Stimulated activated CD4-positive, alpha-beta T cell treated with anti-CD3 and anti-CD28 coated beads, Interleukin-1b, Interleukin-23, amount 100 ng/mL, for 4 hours (primary cell): Measurements from ENCODE around the gene ERBB4.
"Not testable (repeated sequence)": the region's sequence is repeated elsewhere in the genome, so short reads cannot be mapped to it uniquely, and the experiment has no call there.

Experiments
- DNase-seq, 2 donors: peaks; one replicate each; pipeline ENCODE4 v3.0.0-alpha.2; 2020; ENCODE audit warnings: low read depth in 2 of 2

ERBB4 gene

GRCh38 chr2:212528106-212528856, 10.3 kb downstream of the ERBB4 start:
- no peak for DNase-seq

GRCh38 chr2:212526059-212526458, 12.5 kb downstream of the ERBB4 start:
- no peak for DNase-seq

- no peak for DNase-seq
Observed at GRCh38 chr2:212523756-212524155, 14.8 kb downstream of the ERBB4 start.

- no peak for DNase-seq
Observed at GRCh38 chr2:212520340-212520739, 18.3 kb downstream of the ERBB4 start.

- DNase-seq = no peak
Observed at GRCh38 chr2:212517693-212518092, 20.9 kb downstream of the ERBB4 start.

GRCh38 chr2:212505586-212505985, 33.0 kb downstream of the ERBB4 start:
- DNase-seq = no peak

GRCh38 chr2:212495046-212495445, 43.6 kb downstream of the ERBB4 start:
- DNase-seq = no peak

GRCh38 chr2:212494418-212495020, 44.1 kb downstream of the ERBB4 start:
- no peak for DNase-seq

GRCh38 chr2:212489719-212490346, 48.8 kb downstream of the ERBB4 start:
- DNase-seq = no peak

GRCh38 chr2:212488611-212489010, 50.0 kb downstream of the ERBB4 start:
- no peak for DNase-seq

GRCh38 chr2:212484563-212485080, 54.0 kb downstream of the ERBB4 start:
- no peak for DNase-seq

GRCh38 chr2:212480447-212480846, 58.2 kb downstream of the ERBB4 start:
- no peak for DNase-seq

GRCh38 chr2:212477571-212477970, 61.0 kb downstream of the ERBB4 start:
- DNase-seq = no peak

- no peak for DNase-seq
Observed at GRCh38 chr2:212473211-212473610, 65.4 kb downstream of the ERBB4 start.

GRCh38 chr2:212467551-212467950, 71.1 kb downstream of the ERBB4 start:
- not testable (repeated sequence) for DNase-seq

GRCh38 chr2:212465456-212465855, 73.1 kb downstream of the ERBB4 start:
- DNase-seq = no peak

- not testable (repeated sequence) for DNase-seq
Observed at GRCh38 chr2:212461708-212462107, 76.9 kb downstream of the ERBB4 start.

- DNase-seq = no peak
Observed at GRCh38 chr2:212454149-212454548, 84.5 kb downstream of the ERBB4 start.

GRCh38 chr2:212451786-212452231, 86.8 kb downstream of the ERBB4 start:
- DNase-seq = no peak

- DNase-seq = no peak
Observed at GRCh38 chr2:212448698-212449097, 89.9 kb downstream of the ERBB4 start.

- DNase-seq = no peak
Observed at GRCh38 chr2:212441821-212442220, 96.8 kb downstream of the ERBB4 start.

GRCh38 chr2:212441141-212441540, 97.5 kb downstream of the ERBB4 start:
- DNase-seq = no peak
